Stimulated activated CD4-positive, alpha-beta T cell treated with anti-CD3 and anti-CD28 coated beads, Interleukin-12 subunit alpha, Interleukin-12 subunit beta, amount 100 ng/mL, for 4 hours (primary cell): Measurements from ENCODE around the gene DRAP1.

Experiments
- DNase-seq: peaks from one replicate; pipeline ENCODE4 v3.0.0-alpha.2; 2020

The DRAP1 gene

GRCh38 chr11:65919141-65919572 lies at the start of gene DRAP1:
DRAP1 (plus strand) TSS chr11:65919426; CDS start chr11:65919502, 76 bp downstream.
- peak; percentile 100 for DNase-seq

GRCh38 chr11:65869643-65870306 lies 49.5 kb upstream of the DRAP1 start:
- no peak for DNase-seq

- DNase-seq = no peak
Measured at GRCh38 chr11:65870307-65870658, 48.9 kb upstream of the DRAP1 start.

- DNase-seq = no peak
Measured at GRCh38 chr11:65870706-65871681, 48.2 kb upstream of the DRAP1 start.

- no peak for DNase-seq
Measured at GRCh38 chr11:65871811-65872548, 47.2 kb upstream of the DRAP1 start.

- no peak for DNase-seq
Measured at GRCh38 chr11:65872586-65873317, 46.5 kb upstream of the DRAP1 start, which contains the start of gene EFEMP2. EFEMP2 (minus strand) TSS chr11:65872800; CDS start chr11:65872354, 446 bp downstream.

- DNase-seq = peak; percentile 97
Measured at GRCh38 chr11:65873318-65874156, 45.7 kb upstream of the DRAP1 start.

GRCh38 chr11:65879617-65880016 lies 39.6 kb upstream of the DRAP1 start, which contains the start of gene CTSW:
CTSW (plus strand) TSS chr11:65879837; CDS start chr11:65879855, 18 bp downstream.
- no peak for DNase-seq

- DNase-seq = no peak
Measured at GRCh38 chr11:65880027-65880426, 39.2 kb upstream of the DRAP1 start.

GRCh38 chr11:65880844-65881421 lies 38.3 kb upstream of the DRAP1 start:
- no peak for DNase-seq

- no peak for DNase-seq
Measured at GRCh38 chr11:65882120-65883057, 36.8 kb upstream of the DRAP1 start.

GRCh38 chr11:65883058-65883761 lies 36.0 kb upstream of the DRAP1 start:
- DNase-seq = no peak

- DNase-seq = no peak
Measured at GRCh38 chr11:65883786-65884715, 35.2 kb upstream of the DRAP1 start.

- DNase-seq = peak; percentile 81
Measured at GRCh38 chr11:65884716-65885092, 34.5 kb upstream of the DRAP1 start.

- no peak for DNase-seq
Measured at GRCh38 chr11:65885231-65885630, 34.0 kb upstream of the DRAP1 start.

GRCh38 chr11:65885808-65886536 lies 33.3 kb upstream of the DRAP1 start:
- no peak for DNase-seq
